ENCODE results near the gene WDFY4.

WDFY4 gene

DNA sequence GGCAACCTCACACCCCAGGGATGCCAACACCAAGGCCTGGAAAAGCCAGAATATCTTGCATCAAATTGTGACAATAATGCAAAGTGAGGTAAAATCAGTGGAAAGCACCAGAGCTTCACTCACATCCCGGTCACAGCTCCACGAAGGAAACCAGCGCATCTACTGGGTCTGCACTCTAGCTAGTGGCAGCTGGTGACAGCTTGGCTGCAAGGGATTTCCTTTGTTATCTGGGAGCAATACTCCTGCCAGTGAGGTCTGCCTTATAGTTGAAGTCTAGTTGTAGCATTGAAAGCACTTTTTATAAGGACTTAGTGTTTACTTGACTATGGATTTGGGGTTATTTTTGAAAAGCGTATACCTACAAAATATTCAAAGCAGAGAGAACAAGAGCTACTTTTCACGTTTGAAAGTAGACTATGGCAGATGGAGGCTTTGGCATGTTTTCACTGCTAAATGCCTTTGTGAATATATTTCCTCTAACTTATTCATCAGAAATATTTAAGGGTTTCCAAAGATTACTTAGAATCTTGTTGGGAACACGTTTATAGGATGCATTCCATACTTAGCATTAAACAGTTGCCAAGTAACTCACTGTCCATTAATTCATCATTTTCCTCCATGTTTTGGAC is 26.1 kb downstream of the WDFY4 start:
- no peak for DNase-seq (ENCODE audit: low read depth)

DNA sequence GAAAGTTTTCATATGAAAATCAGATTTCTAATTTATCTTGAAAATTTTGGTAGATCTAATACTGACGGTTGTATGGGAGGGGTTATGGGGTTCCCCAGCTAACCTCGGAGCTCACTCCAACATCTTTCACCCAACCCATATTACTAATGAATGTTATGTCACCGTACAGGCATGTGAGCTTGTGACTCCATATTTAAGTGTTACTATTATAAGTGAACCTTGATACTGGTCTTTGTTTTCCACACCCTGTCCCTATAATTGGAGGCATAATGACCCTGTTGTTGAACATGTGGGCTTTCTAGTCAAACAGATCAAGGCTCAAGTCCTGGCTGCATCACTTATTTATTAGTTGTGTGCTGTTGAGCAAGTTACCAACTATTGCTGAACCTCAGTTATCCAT is 27.2 kb downstream of the WDFY4 start:
- no peak for DNase-seq (ENCODE audit: low read depth)

DNA sequence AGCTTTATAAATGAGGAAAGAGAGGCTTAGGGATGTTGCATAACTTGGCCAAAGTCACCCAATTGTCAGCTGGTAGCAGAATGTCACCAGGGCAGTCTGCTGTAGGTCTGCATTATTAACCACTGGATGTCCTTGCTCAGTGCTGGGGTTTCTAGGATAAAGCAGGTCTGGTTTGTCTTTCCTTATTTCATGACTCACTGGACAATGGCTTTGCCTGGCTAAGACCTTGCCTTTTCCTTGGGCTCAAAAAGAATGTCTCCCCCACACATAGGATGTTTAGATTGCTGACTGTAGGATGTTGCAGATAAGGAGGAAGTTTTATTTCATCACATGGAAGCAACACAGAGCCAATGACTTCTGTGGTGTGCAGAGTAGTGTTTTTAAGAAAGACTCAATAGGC is 29.4 kb downstream of the WDFY4 start:
- DNase-seq (ENCODE audit: low read depth), result no peak

DNA sequence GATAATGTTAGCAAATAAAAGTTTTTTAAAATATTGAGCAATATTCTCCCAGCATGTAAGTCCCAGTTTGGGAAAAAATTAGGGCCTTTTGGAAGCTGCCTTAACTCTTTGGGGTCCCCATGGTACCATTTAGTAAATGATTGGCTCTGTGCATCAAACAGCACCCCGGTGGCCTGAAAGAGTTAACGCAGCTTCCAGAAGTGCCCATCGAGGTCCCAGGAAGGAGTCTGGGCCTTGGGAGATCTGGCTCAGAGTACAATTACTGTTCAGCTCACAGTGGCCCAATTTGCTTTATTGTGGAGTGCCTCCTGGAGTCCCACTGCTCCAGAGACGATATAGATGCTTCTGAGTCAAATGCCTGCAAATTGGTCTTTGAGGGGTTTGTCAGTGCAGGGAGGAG is 31.7 kb downstream of the WDFY4 start:
- no peak for DNase-seq (ENCODE audit: low read depth)

DNA sequence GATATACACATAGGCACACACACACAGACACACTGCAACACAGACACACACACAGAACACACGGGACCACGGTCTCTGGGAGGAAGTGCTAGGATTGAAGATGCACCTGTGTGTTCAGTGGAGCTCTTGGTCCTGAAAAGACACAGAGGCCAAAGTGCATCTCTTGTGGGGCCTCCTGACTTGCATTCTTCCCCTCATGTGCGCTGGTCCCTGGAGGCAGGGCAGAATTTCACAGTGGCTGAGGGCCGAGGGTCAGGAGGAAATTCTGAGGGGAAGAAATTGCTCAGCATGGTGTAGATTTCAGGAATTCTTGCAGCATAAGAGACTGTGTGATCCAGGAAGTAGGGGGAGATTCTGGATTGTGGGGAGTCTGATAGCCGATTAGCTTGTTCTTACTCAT is 35.9 kb downstream of the WDFY4 start:
- no peak for DNase-seq (ENCODE audit: low read depth)

DNA sequence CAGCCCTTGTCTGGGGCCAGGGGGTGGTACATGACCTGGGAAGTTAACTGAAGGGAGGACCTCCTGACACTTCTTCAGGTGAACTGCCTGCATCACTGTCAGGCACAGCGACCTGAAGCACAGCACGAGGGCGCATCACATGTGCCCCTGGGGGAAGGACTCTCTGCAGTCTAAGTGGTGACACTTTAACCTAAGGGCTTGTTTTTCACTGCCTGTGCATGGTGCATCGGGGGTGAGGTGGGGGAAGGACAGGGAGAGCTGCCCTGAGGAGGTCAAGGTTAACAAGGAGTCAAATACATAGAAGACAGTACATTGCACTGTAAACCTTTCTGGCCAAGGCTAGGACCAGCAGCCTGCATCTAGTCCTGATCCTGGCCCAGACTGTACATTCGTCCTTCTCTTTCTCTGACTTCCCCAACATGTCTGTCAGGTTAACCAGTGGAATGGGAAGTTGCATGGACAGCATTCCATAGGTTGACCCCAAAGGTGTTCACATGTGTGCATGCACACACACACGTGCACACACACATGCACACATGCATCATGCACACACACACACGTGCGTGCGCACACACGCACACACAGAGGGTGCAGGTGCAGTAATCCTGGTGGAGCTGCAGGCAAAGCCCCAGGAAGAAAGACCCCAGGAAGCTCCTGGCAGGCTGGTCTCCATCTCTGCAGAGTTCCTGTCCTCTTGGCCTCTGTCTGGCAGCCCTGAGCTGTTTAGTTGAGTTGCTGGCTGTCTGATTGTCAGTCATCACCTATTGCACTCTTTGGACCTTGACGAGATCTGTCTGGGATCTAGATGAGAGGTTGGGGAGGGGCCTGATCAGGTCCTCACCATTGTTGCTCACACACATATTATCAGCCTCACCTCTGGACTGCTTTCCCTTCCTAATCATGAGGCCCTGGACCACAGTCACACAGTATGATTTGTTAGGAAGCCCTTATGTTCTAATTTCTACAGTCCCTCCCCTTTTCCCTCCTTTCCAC is 37.8 kb downstream of the WDFY4 start:
- no peak for DNase-seq (ENCODE audit: low read depth)

DNA sequence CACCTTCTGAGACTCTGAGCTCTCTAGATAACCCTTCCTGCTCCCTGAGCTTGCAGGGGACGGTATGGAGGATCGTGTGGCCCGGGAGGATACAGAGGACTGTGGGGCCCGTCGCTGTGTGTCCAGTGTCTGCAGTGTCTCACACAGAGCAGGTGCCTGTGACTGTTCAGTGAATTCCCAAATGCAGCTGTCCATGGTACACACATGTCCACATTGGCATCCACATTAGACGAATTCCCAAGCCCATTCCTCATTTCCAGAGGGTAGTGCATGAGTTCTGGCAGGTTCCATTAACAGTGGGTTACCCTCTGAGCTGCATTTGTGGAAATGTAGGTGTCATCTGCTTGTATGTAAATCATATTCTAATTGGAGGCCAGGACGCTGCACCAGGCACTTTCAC is 39.5 kb downstream of the WDFY4 start:
- no peak for DNase-seq (ENCODE audit: low read depth)

DNA sequence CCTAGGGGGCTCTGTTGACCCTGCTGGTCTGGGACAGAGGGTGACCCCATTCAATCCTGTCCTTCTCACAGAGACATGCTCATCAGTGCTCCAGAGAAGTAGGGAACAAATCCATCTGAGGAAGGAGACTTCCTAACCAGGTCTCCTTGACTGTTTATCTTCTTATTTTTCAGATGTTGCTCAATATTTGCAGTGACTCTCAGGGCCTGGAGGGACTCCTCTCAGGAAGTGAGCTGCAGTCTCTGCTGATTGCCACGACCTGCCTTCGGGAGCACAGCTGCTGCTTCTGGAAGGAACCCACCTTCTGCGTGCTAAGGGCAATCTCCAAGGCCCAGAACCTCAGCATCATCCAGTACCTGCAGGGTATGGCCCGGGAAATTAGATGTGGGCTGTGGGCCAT is 41.0 kb downstream of the WDFY4 start:
- no peak for DNase-seq (ENCODE audit: low read depth)

DNA sequence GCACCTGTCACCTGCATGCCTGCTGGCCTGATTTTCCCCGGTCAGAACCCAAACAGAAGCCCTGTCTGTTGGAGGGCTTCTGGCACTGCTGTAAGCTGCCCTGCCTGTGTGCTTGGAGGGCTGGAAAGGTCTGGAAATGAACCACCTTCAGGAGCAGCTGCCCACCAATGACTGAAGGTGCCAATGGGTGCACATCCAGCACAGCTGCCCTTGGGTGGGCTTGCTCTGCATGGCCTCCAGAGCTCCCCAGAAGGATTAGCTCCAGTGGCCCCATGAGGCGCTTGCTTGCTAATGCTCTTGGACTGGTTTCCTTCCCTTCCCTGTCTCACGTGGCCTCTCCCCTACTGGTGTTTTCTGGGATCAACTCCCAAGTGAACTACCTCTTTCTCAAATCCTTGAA is 43.2 kb downstream of the WDFY4 start:
- DNase-seq (ENCODE audit: low read depth), result no peak

DNA sequence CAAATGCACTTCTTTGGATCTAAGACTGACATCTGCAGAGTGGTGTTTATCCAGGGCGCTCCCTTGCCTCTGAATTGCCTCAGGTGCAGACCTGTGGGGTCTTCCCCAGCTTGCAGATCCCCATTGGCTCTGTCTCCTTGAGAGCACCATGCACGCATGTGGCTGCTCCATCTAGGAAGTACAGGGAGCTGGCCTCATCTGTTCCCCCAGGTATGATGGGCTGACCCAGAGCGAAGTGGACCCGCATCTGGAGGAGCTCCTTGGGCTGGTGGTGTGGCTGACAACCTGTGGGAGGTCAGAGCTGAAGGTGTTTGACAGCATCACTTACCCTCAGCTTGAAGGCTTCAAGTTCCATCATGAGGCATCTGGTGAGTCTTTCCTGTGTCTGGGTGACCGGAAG is 44.5 kb downstream of the WDFY4 start:
- no peak for DNase-seq (ENCODE audit: low read depth)

DNA sequence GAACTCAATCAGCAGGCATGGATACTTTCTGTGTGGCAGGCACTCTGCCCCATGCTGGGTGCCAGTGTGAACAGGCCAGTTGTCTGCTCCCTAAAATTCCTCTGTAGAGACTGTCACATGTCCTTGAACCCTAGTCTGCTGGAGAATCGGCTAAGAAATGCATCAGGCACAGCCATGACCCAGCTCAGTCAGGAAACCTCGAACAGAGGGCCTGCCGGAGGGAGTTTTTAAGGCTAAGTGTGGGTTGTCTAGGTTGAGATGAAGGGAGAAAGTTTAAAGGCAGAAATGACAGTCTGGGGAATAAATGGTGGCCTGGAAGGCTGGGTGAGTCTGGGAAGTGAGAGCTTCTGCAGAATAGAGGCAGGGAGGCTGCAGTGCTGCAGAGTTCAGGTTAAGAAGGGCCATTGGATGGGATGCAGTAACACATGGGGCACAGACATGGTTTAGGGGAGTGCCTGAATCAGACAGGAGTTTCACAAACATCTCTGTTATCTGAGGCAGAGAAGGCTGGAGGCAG is 45.3 kb downstream of the WDFY4 start:
- DNase-seq (ENCODE audit: low read depth), result no peak

DNA sequence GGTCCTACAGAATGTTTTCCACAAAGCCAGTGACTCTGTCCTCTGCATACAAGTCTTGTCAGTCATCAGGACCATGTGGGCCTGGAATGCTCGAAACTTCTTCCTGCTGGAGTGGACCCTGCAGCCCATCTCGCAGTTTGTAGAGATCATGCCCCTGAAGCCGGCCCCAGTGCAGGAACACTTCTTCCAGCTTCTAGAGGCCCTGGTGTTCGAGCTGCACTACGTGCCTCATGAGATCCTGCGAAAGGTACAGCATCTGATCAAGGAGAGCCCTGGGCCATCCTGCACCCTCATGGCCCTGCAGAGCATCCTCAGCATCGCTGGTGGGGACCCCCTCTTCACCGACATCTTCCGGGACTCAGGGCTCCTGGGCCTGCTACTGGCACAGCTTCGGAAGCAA is 46.5 kb downstream of the WDFY4 start:
- DNase-seq (ENCODE audit: low read depth), result no peak

DNA sequence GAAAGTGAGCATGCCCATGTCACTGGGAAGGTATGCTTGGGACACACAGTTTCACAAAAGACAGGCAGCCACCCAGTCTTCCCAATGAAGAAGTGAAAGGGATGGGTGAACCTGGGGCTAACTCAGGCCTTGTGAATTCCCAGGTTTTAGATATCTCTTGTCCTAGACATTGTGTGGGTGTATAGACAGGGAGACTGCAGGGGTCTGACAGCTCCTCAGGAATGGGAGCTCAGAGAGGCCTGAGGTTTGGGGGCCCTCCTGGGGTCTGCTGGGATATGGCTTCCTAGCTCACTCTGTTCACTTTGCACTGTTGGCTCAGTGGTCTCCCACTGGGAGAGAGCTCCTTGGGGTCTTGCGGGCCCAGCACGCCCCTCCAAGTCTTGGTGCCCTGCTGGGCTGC is 47.0 kb downstream of the WDFY4 start:
- no peak for DNase-seq (ENCODE audit: low read depth)

DNA sequence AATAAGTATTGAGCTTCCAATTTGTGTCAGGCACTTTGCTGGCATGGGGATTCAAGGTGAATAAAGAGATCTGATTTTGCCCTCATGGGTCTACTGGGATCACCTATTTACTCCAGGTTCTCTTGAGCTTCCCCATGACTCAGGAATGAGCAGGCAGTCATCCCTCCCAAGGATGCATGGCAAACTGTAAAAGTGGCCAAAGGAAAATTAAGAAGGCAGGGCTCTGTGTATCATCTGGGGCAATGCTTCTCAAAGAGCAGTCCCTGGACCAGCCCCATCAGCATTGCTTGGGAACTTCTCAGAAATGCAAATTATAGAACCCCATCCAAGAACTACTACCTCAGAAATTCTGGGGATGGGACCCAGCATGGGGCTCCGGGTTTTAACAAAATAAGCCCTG is 48.7 kb downstream of the WDFY4 start:
- DNase-seq (ENCODE audit: low read depth), result no peak

DNA sequence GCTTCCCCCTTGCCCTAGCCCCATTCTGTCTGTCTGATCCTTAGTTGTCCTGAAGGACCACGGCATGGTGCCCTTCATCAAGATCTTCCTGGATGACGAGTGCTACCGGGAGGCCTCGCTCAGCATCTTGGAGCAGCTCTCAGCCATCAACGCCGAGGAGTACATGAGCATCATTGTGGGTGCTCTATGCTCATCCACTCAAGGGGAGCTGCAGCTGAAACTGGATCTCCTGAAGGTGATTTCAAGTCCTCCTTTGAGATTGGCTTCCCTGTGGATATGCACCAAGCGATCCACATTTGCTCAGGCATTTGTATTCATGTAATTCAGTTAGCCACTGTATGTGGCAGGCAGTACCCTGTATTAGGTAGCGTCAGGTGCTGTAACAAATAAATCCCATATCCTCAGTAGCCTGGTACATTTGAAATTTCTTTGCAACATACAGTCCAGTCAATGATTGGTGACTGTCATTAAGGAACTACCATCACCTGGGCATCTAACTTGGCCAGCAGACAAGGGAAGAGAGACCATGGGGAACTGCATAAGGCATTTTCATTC is 51.2 kb downstream of the WDFY4 start:
- no peak for DNase-seq (ENCODE audit: low read depth)

DNA sequence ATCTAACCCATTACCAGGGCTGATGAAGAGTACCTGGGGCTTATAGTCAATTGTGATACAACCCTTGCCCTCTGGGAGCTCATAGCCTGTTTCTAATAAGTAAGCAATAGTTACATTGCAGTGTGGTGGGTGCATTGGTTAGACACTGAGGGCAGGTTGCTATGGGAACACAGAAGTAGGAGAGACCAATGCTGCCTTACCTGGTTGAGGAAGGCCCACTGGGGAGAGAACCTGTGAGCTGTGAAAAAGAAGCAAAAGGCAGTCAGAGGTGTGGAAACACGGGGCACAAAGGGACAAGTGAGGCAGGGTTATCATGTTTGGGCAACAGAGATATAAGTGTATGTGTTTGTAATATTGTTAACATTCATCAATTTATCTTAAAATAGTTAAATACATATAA is 51.9 kb downstream of the WDFY4 start:
- no peak for DNase-seq (ENCODE audit: low read depth)

DNA sequence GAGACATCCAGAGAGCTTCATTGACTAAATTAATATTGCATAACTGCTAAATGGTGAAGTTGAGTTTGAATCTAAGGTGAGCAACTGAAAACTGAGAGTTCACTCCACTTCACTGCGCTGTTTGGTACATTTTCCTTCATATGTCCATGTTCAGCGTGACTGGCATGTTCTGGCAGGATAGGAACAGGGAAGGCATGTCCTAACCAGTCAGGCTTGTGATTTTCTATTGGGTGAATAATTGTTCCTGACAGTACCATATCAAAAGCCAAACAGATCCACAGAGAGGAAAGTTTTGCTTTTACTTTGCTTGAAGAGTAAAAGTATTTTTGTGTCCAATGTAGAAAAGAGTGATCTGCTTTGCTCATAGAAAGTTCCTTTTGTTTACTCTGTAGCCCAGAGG is 53.2 kb downstream of the WDFY4 start:
- no peak for DNase-seq (ENCODE audit: low read depth)

DNA sequence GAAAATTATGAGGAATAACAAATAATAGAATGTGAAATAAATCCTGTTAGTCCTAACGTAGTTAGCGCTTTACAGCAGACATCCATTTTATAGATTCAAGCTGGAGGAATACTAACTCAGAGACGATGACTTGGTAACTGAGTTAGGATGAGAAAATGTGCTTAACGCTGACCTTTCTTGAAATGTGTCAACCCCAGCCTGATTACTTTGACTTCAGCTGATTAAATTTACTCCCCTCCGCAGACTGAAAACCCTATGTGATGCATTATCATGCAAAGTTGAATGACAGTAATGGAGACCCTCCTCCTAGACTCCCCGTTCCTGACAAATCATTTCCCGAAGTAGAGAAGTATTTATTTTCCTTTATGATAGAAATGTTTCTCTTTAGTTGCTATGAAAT is 54.5 kb downstream of the WDFY4 start:
- DNase-seq (ENCODE audit: low read depth), result no peak

DNA sequence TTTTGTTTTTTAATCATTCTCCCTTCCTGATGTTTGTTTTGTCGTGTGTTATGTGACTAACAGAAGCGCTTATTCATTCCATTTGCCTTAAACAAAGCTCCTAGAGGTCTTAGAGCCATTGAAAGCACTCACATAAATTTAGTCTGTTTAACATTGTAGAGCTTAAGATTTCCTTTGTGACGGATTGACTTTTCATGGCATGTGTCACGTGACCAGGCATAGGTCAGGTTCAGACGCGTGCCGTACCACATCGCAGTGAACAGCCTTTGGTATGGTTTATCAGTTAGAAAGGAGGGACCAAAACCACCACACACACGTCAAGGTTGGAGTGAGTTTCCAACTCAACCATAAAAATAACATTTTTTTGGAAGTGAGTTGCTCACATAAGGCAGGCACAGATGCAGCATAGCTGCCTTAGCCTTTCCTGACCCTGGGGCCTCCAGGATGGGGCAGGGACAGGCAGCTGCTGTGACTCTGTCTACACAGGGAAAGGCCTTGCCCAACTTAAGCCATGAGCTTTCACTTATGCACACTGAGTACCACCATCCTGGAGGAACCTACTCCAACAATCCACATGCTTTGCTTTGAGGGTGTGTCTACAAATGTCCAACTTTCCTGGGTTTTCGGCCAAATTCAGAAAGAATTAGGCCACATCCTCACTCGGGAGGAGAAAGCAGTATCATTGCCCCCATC is 55.5 kb downstream of the WDFY4 start:
- DNase-seq (ENCODE audit: low read depth), result no peak

DNA sequence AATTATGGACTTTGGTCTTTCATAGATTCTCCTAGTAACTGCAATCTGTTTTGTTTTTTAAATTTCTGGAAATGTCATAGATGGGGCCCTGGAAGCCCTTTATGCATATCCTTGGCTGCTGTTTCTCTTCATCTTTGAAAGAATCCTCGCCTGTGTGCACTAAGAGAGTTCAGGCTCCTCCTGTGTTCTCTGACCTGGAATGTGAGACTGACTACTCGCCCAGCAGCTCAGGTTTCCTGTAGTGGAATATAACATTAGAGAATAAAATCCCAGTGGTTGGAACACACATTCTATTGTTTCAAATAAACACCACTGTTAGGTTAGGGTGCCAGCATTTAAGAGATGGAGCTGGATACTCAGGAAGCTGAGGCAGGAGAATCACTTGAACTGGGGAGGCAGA is 56.3 kb downstream of the WDFY4 start:
- no peak for DNase-seq (ENCODE audit: low read depth)

DNA sequence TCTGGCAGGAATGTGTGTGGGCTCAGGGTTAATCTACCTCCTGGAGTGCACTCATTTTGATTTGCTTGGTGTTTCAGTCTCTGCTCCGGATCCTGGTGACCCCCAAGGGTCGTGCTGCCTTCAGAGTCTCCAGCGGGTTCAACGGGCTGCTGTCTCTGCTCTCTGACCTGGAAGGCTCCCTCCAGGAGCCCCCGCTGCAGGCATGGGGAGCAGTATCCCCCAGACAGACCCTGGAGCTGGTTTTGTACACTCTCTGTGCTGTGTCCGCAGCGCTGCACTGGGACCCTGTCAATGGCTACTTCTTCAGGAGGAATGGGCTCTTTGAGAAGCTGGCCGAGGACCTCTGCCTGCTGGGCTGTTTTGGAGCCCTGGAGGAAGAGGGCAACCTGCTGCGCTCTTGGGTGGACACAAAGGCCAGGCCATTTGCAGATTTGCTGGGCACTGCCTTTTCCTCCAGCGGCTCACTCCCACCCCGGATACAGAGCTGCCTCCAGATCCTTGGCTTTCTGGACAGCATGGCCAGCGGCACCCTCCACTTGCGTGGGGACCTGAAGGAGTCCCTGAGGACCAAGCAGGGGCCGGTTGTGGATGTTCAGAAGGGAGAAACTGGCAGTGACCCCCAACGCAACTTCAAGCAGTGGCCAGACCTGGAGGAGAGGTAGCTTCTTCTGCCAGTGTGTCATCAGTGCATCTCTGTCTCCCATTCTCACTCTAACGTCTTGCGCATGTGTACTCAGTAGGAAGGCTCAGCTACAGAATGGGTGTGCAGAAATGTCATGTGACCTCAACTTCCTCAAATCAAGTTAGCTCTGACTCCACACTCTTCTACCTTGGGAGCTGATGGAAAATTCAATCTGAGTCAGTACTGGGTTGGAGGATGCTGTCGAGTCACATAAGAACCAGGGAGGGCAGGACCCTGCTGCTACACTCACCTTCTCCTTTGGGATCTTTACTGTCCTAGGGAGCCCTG is 58.5 kb downstream of the WDFY4 start:
- no peak for DNase-seq (ENCODE audit: low read depth)

Data from EH (cell line).